GM18951 (cell line): ENCODE data around the gene PRKG1.
"Not testable (repeated sequence)": the region's sequence is repeated elsewhere in the genome, so short reads cannot be mapped to it uniquely, and the experiment has no call there.

ENCODE experiments used
- POLR2A ChIP-seq: IDR thresholded peaks from 4 replicates; pipeline ENCODE4 v1.6.1; 2011; ENCODE audit warnings: mild to moderate bottlenecking; ENCODE audit not compliant: insufficient read length, insufficient read depth; ENCODE audit errors: extremely low read depth
- in situ Hi-C: fragments of 300-500 bp; cut with MboI; formaldehyde crosslinking; loops from one replicate; pipeline ENCODE4 v1.12.0; 2022; ENCODE audit warnings: low sequenced_read_pairs, mixed read lengths, inconsistent platforms; ENCODE audit not compliant: unreplicated experiment

PRKG1 gene

GRCh38 chr10:51313251-51313650 lies 239.0 kb downstream of the PRKG1 start:
- in situ Hi-C loops: no loop called here
- no peak for TF ChIP-seq POLR2A

- in situ Hi-C loops: no loop called here
- TF ChIP-seq POLR2A: no peak
Observed at GRCh38 chr10:51313773-51314478, 239.6 kb downstream of the PRKG1 start.

- no peak for TF ChIP-seq POLR2A
- in situ Hi-C loops: no loop called here
Observed at GRCh38 chr10:51314481-51314880, 240.2 kb downstream of the PRKG1 start.

GRCh38 chr10:51318399-51319172 lies 244.3 kb downstream of the PRKG1 start:
- TF ChIP-seq POLR2A: no peak
- in situ Hi-C loops: no loop called here

GRCh38 chr10:51319173-51319435 lies 244.8 kb downstream of the PRKG1 start:
- in situ Hi-C loops: no loop called here
- no peak for TF ChIP-seq POLR2A

GRCh38 chr10:51321300-51321699 lies 247.0 kb downstream of the PRKG1 start:
- in situ Hi-C loops: no loop called here
- no peak for TF ChIP-seq POLR2A

GRCh38 chr10:51321980-51322379 lies 247.7 kb downstream of the PRKG1 start:
- no peak for TF ChIP-seq POLR2A
- in situ Hi-C loops: no loop called here

GRCh38 chr10:51325649-51326048 lies 251.4 kb downstream of the PRKG1 start:
- in situ Hi-C loops: no loop called here
- TF ChIP-seq POLR2A: no peak

- in situ Hi-C loops: no loop called here
- no peak for TF ChIP-seq POLR2A
Observed at GRCh38 chr10:51326174-51326573, 251.9 kb downstream of the PRKG1 start.

GRCh38 chr10:51327432-51327831 lies 253.1 kb downstream of the PRKG1 start:
- in situ Hi-C loops: no loop called here
- TF ChIP-seq POLR2A: no peak

- in situ Hi-C loops: no loop called here
- TF ChIP-seq POLR2A: no peak
Observed at GRCh38 chr10:51340366-51340765, 266.1 kb downstream of the PRKG1 start.

GRCh38 chr10:51340845-51341610 lies 266.7 kb downstream of the PRKG1 start:
- in situ Hi-C loops: no loop called here
- no peak for TF ChIP-seq POLR2A

GRCh38 chr10:51341745-51342144 lies 267.5 kb downstream of the PRKG1 start:
- in situ Hi-C loops: not testable (repeated sequence)

GRCh38 chr10:51342381-51342780 lies 268.1 kb downstream of the PRKG1 start:
- no peak for TF ChIP-seq POLR2A
- in situ Hi-C loops: no loop called here

- TF ChIP-seq POLR2A: no peak
- in situ Hi-C loops: no loop called here
Observed at GRCh38 chr10:51343391-51343790, 269.1 kb downstream of the PRKG1 start.
